Vagina (tissue), 2 donors: ENCODE measurements around the gene MPHOSPH6. TPM values are rescaled to one million over a fixed set of nuclear protein-coding genes. Genes with fewer than 3 reads are reported as not detected.

Source experiments
- DNase-seq, 2 donors: peaks; one replicate each; pipeline ENCODE4 v3.0.0-alpha.2; 2017; ENCODE audit errors: extremely low spot score in 2 of 2
- H3K27ac ChIP-seq: fragments of 200-600 bp; sonication (generic); one replicate; pipeline ENCODE4 v1.5.1; 2019
- H3K27me3 ChIP-seq: fragments of 200-600 bp; sonication (generic); one replicate; pipeline ENCODE4 v1.5.1; 2019
- H3K36me3 ChIP-seq, 2 donors: fragments of 200-600 bp; sonication (generic); one replicate each; pipeline ENCODE4 v1.5.1; 2017 to 2019
- H3K4me1 ChIP-seq: fragments of 200-600 bp; sonication (generic); one replicate; pipeline ENCODE4 v1.5.1; 2019
- H3K4me3 ChIP-seq, 2 donors: fragments of 200-600 bp; sonication (generic); 1 replicate in 1 of 2; 2 replicates in 1 of 2; pipeline ENCODE4 v1.5.1; 2016 to 2019
- H3K9me3 ChIP-seq: fragments of 200-600 bp; sonication (generic); one replicate; pipeline ENCODE4 v1.5.1; 2019
- POLR2A ChIP-seq, 2 donors: fragments of 450-650 bp; IDR thresholded peaks; one replicate each; pipeline ENCODE4 v1.6.1; 2017; ENCODE audit warnings: antibody characterized with exemption in 2 of 2, mild to moderate bottlenecking in 2 of 2, moderate library complexity in 2 of 2
- POLR2AphosphoS5 ChIP-seq, 2 donors: sonication (generic); formaldehyde crosslinking; IDR thresholded peaks; one replicate each; pipeline ENCODE4 v1.9.0; 2017; ENCODE audit warnings: antibody characterized with exemption in 2 of 2, mild to moderate bottlenecking in 2 of 2, low read depth in 1 of 2; ENCODE audit not compliant: insufficient read depth in 1 of 2
- intact Hi-C: fragments of 100-400 bp; cut with DNase I; formaldehyde crosslinking; loops from one replicate; pipeline ENCODE4 v1.15.1; 2023
- total RNA-seq: library from RNA; depleted of rRNA; stranded (reverse); fragments of >200 nt; gene quantifications from one replicate; pipeline ENCODE4 v1.2.3, GENCODE V29; 2016
- TF ChIP-seq, protein P1 (sequence below), 3 experiments: fragments of 450-650 bp in 2 of 3; fragments of 200-600 bp in 1 of 3; sonication (generic) in 1 of 3; IDR thresholded peaks; one replicate each; pipeline ENCODE4 v1.5.1; 2017 to 2019; ENCODE audit warnings: antibody characterized with exemption in 3 of 3, mild to moderate bottlenecking in 2 of 3, moderate library complexity in 2 of 3

Gene MPHOSPH6
- total RNA-seq, 1 donor from 2014 or later: 27.0 TPM

DNA sequence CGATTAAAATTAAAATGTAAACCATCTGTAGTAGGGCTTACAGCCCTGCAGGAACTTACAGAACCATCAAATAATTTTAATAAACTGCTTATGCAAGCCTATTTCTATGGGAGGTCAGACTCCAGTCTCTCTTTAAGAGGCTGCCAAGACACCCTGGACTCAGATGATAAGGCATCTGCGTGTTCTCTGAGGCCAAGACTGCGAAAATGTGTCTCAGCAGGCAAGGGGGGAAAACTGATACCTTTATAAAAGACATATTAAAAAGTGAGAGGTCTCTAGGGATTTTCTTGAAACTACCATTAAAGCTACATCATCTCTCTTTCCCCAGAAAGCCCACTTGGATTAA is 32.2 kb downstream of the MPHOSPH6 start:
- TF ChIP-seq, protein P1, sequence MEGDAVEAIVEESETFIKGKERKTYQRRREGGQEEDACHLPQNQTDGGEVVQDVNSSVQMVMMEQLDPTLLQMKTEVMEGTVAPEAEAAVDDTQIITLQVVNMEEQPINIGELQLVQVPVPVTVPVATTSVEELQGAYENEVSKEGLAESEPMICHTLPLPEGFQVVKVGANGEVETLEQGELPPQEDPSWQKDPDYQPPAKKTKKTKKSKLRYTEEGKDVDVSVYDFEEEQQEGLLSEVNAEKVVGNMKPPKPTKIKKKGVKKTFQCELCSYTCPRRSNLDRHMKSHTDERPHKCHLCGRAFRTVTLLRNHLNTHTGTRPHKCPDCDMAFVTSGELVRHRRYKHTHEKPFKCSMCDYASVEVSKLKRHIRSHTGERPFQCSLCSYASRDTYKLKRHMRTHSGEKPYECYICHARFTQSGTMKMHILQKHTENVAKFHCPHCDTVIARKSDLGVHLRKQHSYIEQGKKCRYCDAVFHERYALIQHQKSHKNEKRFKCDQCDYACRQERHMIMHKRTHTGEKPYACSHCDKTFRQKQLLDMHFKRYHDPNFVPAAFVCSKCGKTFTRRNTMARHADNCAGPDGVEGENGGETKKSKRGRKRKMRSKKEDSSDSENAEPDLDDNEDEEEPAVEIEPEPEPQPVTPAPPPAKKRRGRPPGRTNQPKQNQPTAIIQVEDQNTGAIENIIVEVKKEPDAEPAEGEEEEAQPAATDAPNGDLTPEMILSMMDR (IDR thresholded peaks at IDR 0.05): no peak
- TF ChIP-seq POLR2AphosphoS5 (IDR thresholded peaks at IDR 0.05; ENCODE audit: insufficient read depth in 1 of 2, low read depth in 1 of 2): no peak
- no peak for TF ChIP-seq POLR2A (IDR thresholded peaks at IDR 0.05)
- H3K36me3 ChIP-seq: no peaks in the 10 kb centered on the region
- no peaks in the 10 kb centered on the region for H3K27me3 ChIP-seq
- no peak for DNase-seq
- no peak overlapping the region for H3K27ac ChIP-seq
- intact Hi-C loops: no loop called here
- H3K4me3 ChIP-seq: no peak overlapping the region
- H3K4me1 ChIP-seq: no peaks in the 10 kb centered on the region
- no peaks in the 10 kb centered on the region for H3K9me3 ChIP-seq

DNA sequence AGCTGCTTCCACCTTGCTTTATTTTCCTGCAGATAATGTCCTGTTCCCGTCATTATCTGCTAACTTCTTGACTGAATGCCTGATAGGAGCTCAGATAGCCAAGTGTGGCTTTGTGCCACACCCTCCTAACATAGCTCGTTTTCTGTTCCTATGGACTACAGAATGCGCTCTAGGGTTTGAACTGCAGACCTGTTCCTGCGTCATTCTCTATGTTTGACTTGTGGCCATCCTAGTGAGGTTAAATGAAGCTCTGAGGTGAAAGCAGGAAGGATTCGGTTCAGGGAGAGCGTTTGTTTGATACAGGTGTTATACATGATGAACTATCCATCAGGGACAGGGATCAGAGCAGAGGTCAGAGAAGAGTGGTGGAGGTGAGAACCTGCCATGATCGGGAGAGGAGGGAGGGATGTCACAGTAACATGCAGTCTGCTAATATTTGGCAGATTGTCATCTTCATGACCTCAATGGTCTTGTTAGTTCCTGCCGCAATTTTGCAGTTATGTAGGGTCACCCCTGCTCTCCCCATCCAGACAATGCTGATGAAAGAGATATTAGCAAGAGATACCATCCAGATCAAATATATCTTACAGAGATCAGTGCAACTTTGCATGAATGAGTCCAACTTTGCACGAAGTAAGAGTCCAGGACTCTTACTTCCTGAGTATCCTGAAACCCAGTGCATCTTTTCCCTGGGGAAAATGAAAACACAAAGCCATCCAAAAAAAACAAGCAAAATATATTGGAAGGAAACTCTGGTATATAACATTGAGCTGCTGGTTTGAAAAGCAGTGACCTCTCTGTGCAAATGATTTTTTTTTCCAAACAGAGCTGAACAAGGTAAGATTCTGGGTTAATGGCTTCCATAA is 32.8 kb downstream of the MPHOSPH6 start:
- Histone ChIP-seq H3K9me3 (no peaks in the 10 kb centered on the region), H3K4me3 (no peak overlapping the region), H3K4me1 (no peaks in the 10 kb centered on the region), H3K27me3 (no peaks in the 10 kb centered on the region), H3K27ac (no peak overlapping the region), H3K36me3 (no peaks in the 10 kb centered on the region)
- intact Hi-C loops: no loop called here
- DNase-seq: no peak
- TF ChIP-seq, protein P1 (IDR thresholded peaks at IDR 0.05): no peak
- TF ChIP-seq POLR2AphosphoS5 (IDR thresholded peaks at IDR 0.05; ENCODE audit: insufficient read depth in 1 of 2, low read depth in 1 of 2) (no peak), POLR2A (IDR thresholded peaks at IDR 0.05) (no peak)

DNA sequence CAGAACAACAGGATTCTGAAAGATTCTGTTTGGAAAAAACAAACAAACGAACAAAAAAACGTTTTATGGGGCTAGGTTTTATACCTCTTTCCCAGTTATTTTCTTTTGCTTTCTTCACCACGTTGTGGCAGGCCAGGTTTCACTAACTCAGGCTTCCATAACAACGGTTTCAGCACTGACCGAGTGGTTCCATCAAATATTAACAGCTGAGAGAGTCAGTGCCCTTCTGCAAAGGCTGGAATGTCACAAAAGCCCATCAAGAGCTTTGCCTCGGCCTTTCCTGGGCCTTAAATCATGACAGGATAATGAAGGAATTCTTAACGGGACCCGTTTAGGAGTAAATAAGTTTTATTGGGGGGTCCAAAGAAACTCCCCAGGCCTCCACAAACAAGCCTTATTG is 34.2 kb downstream of the MPHOSPH6 start:
- no peak for DNase-seq
- Histone ChIP-seq H3K4me1 (no peaks in the 10 kb centered on the region), H3K4me3 (no peak overlapping the region), H3K27me3 (no peaks in the 10 kb centered on the region), H3K36me3 (no peaks in the 10 kb centered on the region), H3K27ac (no peak overlapping the region), H3K9me3 (no peaks in the 10 kb centered on the region)
- intact Hi-C loops: no loop called here
- TF ChIP-seq POLR2A (IDR thresholded peaks at IDR 0.05) (no peak), POLR2AphosphoS5 (IDR thresholded peaks at IDR 0.05; ENCODE audit: insufficient read depth in 1 of 2, low read depth in 1 of 2) (no peak)
- TF ChIP-seq, protein P1 (IDR thresholded peaks at IDR 0.05): no peak

DNA sequence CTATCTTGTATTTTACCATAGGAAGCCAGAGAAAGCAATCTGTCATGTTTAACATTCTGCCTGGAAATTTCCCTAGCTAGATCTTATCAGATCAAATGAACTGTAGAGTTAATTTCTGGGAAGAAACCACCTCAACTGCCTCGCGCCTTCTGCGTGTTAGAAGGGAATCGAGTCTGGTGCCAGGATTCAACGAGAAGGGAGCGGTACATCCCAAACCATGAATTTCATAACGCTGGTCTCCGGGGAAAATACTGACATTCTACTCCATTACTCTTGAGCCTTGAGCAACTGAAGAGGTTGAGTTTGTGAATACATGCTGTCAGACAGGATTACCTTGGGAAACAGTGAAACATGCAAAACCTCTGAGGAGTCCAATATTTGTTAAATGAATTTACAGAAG is 35.2 kb downstream of the MPHOSPH6 start:
- DNase-seq: no peak
- Histone ChIP-seq H3K36me3 (no peaks in the 10 kb centered on the region), H3K4me1 (no peaks in the 10 kb centered on the region), H3K9me3 (no peaks in the 10 kb centered on the region), H3K27ac (no peak overlapping the region), H3K4me3 (no peak overlapping the region), H3K27me3 (no peaks in the 10 kb centered on the region)
- TF ChIP-seq, protein P1 (IDR thresholded peaks at IDR 0.05): no peak
- TF ChIP-seq POLR2A (IDR thresholded peaks at IDR 0.05) (no peak), POLR2AphosphoS5 (IDR thresholded peaks at IDR 0.05; ENCODE audit: insufficient read depth in 1 of 2, low read depth in 1 of 2) (no peak)
- intact Hi-C loops: no loop called here

DNA sequence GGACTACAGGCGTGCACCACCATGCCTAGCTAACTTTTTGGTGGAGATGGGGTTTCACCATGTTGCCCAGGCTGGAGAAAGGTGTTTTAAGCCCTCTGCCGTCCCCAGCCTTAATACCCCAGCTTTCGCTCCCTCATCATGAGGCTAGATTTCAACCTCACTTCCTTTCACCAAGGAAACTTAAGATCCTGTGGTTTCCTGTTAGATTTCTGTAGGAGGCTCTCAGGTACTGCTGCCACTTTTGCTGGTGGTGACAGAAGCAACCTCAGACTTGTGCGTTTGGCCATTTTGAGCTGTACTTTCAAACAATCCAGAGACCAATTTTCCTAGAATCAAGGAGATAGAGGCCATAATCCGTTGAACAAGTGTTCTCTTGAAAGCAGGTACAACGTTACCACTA is 36.2 kb downstream of the MPHOSPH6 start:
- no peak for TF ChIP-seq POLR2AphosphoS5 (IDR thresholded peaks at IDR 0.05; ENCODE audit: insufficient read depth in 1 of 2, low read depth in 1 of 2)
- TF ChIP-seq, protein P1 (IDR thresholded peaks at IDR 0.05): no peak
- no peak for TF ChIP-seq POLR2A (IDR thresholded peaks at IDR 0.05)
- no peak for DNase-seq
- H3K27ac ChIP-seq: no peak overlapping the region
- H3K4me3 ChIP-seq: no peak overlapping the region
- H3K36me3 ChIP-seq: no peaks in the 10 kb centered on the region
- H3K27me3 ChIP-seq: no peaks in the 10 kb centered on the region
- no peaks in the 10 kb centered on the region for H3K9me3 ChIP-seq
- H3K4me1 ChIP-seq: no peaks in the 10 kb centered on the region
- intact Hi-C loops: no loop called here
